ENCODE results near the gene NEK4. TPM values are rescaled to one million over a fixed set of nuclear protein-coding genes. Genes with fewer than 3 reads are reported as not detected.

NEK4 gene
- polyA plus RNA-seq, 1 of the 3 experiments (the other 2 are of a cell fraction) = 8.8 TPM

DNA sequence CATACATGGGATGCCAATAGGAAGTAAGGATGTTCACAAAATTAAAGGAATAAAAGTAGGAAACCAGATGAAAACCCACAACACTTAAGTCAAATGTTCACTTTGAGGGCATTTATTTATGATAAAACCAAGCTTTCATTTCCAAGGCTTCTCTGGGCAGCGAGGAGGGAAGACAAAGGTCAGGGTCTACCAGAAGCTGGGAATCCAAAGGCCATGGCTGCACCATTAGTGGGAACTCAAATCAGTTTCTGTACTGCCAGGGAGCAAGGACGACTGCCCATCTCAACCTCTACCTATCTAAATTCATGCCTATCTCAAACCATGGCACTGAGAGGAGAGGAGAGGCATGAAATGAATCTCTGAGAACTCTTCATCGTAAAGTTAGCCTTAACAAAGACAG, 107.6 kb downstream of the NEK4 start:
- Histone ChIP-seq H3K4me2 (no peak overlapping the region), H3K4me1 (ENCODE audit: control insufficient read depth in 1 of 2, insufficient read depth in 2 of 2, low read depth in 1 of 2, low read length in 1 of 2) (no peaks in the 10 kb centered on the region), H3K79me2 (ENCODE audit: insufficient read depth) (peaks cover 47% of the 10 kb centered on the region), H3K27ac (ENCODE audit: low read depth in 2 of 2, low read length in 1 of 2) (no peak overlapping the region), H3K9me2 (no peaks in the 10 kb centered on the region), H3F3A (replicated peaks; ENCODE audit: insufficient read depth) (peaks cover 5% of the 10 kb centered on the region), H2AFZ (ENCODE audit: low read depth) (no peak overlapping the region), H3K4me3 (ENCODE audit: low read depth in 2 of 2, low read length in 1 of 2) (no peak overlapping the region), H4K20me1 (ENCODE audit: insufficient read depth) (no peaks in the 10 kb centered on the region), H3K9me3 (no peaks in the 10 kb centered on the region), H3K9ac (no peak overlapping the region), H3K27me3 (ENCODE audit: insufficient read depth) (no peaks in the 10 kb centered on the region), H3K36me3 (replicated peaks in 1 of 2; ENCODE audit: control insufficient read depth in 1 of 2, insufficient read depth in 2 of 2, low read length in 1 of 2) (peaks cover 30 to 91% of the 10 kb centered on the region in 2 experiments)
- no peak for DNase-seq
- ChIA-PET POLR2A (no interaction called here), CTCF (no interaction called here)
- TF ChIP-seq YY1 (IDR thresholded peaks at IDR 0.05; ENCODE audit: low read depth) (no peak), RFX5 (IDR thresholded peaks at IDR 0.05; ENCODE audit: low read length) (no peak), RCOR1 (IDR thresholded peaks at IDR 0.05; ENCODE audit: low read length) (no peak), EP300 (IDR thresholded peaks at IDR 0.05; ENCODE audit: borderline replicate concordance in 1 of 2, low read depth in 1 of 2, low read length in 1 of 2) (no peak)
- WGBS (ENCODE audit: low lambda C conversion rate) = 93% methylated on average over 3 of the region's 3 CpGs

- H3K4me1 ChIP-seq (ENCODE audit: control insufficient read depth in 1 of 2, insufficient read depth in 2 of 2, low read depth in 1 of 2, low read length in 1 of 2) = no peaks in the 10 kb centered on the region
- no peak overlapping the region for H3K4me2 ChIP-seq
- H3K9me2 ChIP-seq = no peaks in the 10 kb centered on the region
- CTCF ChIA-PET = no interaction called here
- H3F3A ChIP-seq (replicated peaks; ENCODE audit: insufficient read depth) = peaks cover 5% of the 10 kb centered on the region
- POLR2A ChIA-PET = no interaction called here
- peaks cover 40 to 90% of the 10 kb centered on the region in 2 experiments for H3K36me3 ChIP-seq (replicated peaks in 1 of 2; ENCODE audit: control insufficient read depth in 1 of 2, insufficient read depth in 2 of 2, low read length in 1 of 2)
- no peaks in the 10 kb centered on the region for H3K9me3 ChIP-seq
- H3K4me3 ChIP-seq (ENCODE audit: low read depth in 2 of 2, low read length in 1 of 2) = no peak overlapping the region
- no peak for DNase-seq
- WGBS (ENCODE audit: low lambda C conversion rate) = 77% methylated on average over 3 of the region's 3 CpGs
- no peak overlapping the region for H3K27ac ChIP-seq (ENCODE audit: low read depth in 2 of 2, low read length in 1 of 2)
- no peak overlapping the region for H3K9ac ChIP-seq
- no peak overlapping the region for H2AFZ ChIP-seq (ENCODE audit: low read depth)
- TF ChIP-seq, protein P1, sequence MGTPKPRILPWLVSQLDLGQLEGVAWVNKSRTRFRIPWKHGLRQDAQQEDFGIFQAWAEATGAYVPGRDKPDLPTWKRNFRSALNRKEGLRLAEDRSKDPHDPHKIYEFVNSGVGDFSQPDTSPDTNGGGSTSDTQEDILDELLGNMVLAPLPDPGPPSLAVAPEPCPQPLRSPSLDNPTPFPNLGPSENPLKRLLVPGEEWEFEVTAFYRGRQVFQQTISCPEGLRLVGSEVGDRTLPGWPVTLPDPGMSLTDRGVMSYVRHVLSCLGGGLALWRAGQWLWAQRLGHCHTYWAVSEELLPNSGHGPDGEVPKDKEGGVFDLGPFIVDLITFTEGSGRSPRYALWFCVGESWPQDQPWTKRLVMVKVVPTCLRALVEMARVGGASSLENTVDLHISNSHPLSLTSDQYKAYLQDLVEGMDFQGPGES (IDR thresholded peaks at IDR 0.05; ENCODE audit: low read depth, low read length) = no peak
- TF ChIP-seq GABPA (IDR thresholded peaks at IDR 0.05; ENCODE audit: low read depth) (no peak), ELF1 (IDR thresholded peaks at IDR 0.05) (no peak), RXRA (IDR thresholded peaks at IDR 0.05; ENCODE audit: borderline replicate concordance, low read depth) (no peak), USF2 (IDR thresholded peaks at IDR 0.05; ENCODE audit: borderline replicate concordance, low read depth, low read length) (no peak), NFIC (IDR thresholded peaks at IDR 0.05; ENCODE audit: borderline replicate concordance) (no peak), RAD21 (IDR thresholded peaks at IDR 0.05; ENCODE audit: low read length) (no peak), REST (IDR thresholded peaks at IDR 0.05; ENCODE audit: low read depth, low read length) (no peak), TEAD4 (IDR thresholded peaks at IDR 0.05; ENCODE audit: borderline replicate concordance, insufficient read depth) (no peak), PBX3 (IDR thresholded peaks at IDR 0.05) (no peak), MXI1 (IDR thresholded peaks at IDR 0.05; ENCODE audit: low read depth, low read length) (no peak), EZH2phosphoT487 (IDR thresholded peaks at IDR 0.05; ENCODE audit: borderline replicate concordance, low read depth) (no peak), FOXJ3 (CRISPR knock-in tag; IDR thresholded peaks at IDR 0.05) (no peak), CHD2 (IDR thresholded peaks at IDR 0.05; ENCODE audit: low read length, partially characterized antibody) (no peak), SIN3A (IDR thresholded peaks at IDR 0.05; ENCODE audit: borderline replicate concordance, low read depth, low read length) (no peak), EP300 (IDR thresholded peaks at IDR 0.05; ENCODE audit: borderline replicate concordance in 1 of 2, low read depth in 1 of 2, low read length in 1 of 2) (no peak)
- TF ChIP-seq, protein P2, sequence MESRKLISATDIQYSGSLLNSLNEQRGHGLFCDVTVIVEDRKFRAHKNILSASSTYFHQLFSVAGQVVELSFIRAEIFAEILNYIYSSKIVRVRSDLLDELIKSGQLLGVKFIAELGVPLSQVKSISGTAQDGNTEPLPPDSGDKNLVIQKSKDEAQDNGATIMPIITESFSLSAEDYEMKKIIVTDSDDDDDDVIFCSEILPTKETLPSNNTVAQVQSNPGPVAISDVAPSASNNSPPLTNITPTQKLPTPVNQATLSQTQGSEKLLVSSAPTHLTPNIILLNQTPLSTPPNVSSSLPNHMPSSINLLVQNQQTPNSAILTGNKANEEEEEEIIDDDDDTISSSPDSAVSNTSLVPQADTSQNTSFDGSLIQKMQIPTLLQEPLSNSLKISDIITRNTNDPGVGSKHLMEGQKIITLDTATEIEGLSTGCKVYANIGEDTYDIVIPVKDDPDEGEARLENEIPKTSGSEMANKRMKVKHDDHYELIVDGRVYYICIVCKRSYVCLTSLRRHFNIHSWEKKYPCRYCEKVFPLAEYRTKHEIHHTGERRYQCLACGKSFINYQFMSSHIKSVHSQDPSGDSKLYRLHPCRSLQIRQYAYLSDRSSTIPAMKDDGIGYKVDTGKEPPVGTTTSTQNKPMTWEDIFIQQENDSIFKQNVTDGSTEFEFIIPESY (IDR thresholded peaks at IDR 0.05; ENCODE audit: borderline replicate concordance, low read depth) = no peak
- peaks cover 23% of the 10 kb centered on the region for H3K79me2 ChIP-seq (ENCODE audit: insufficient read depth)
- no peaks in the 10 kb centered on the region for H4K20me1 ChIP-seq (ENCODE audit: insufficient read depth)
- H3K27me3 ChIP-seq (ENCODE audit: insufficient read depth) = no peaks in the 10 kb centered on the region
Measured at GRCh38 chr3:52660046-52660445, 110.7 kb downstream of the NEK4 start.
